A673 (cell line): ENCODE measurements around the gene SNX7. TPM values are rescaled to one million over a fixed set of nuclear protein-coding genes. Genes with fewer than 3 reads are reported as not detected.

Experiments used
- BruUV-seq: library from RNA; stranded (reverse); fragments of 400-500 nt; replicated peaks from 2 replicates; lab custom pipeline; 2021; lab: Mats Ljungman, UMichigan
- CTCF ChIA-PET: fragments of 300-600 bp; sonication (Branson Sonifier 250); formaldehyde crosslinking; loops from one replicate; lab custom pipeline; 2022; ENCODE audit warnings: antibody characterized with exemption; lab: Charles Lee
- POLR2A ChIA-PET: fragments of 300-600 bp; sonication (Branson Sonifier 250); formaldehyde crosslinking; loops from one replicate; lab custom pipeline; 2022; ENCODE audit warnings: antibody characterized with exemption; ENCODE audit not compliant: low non-redundant PET; lab: Charles Lee
- DNase-seq: peaks from one replicate; pipeline ENCODE4 v3.0.0-alpha.2; 2015; ENCODE audit warnings: low spot score
- H3K27ac ChIP-seq: fragments of 200-600 bp; sonication (generic); 2 replicates; pipeline ENCODE4 v1.5.1; 2016; ENCODE audit warnings: mixed run types, low read depth, mild to moderate bottlenecking, mixed read lengths, antibody characterized with exemption, low read length; ENCODE audit not compliant: poor library complexity, severe bottlenecking
- H3K27me3 ChIP-seq: fragments of 200-600 bp; sonication (generic); replicated peaks from 2 replicates; pipeline ENCODE4 v1.6.1; 2017; ENCODE audit warnings: mixed run types, low read depth, mild to moderate bottlenecking, mixed read lengths, antibody characterized with exemption, low read length; ENCODE audit not compliant: insufficient read depth, poor library complexity
- H3K36me3 ChIP-seq: fragments of 200-600 bp; sonication (generic); 2 replicates; pipeline ENCODE4 v1.6.1; 2016; ENCODE audit warnings: mixed run types, mild to moderate bottlenecking, mixed read lengths, antibody characterized with exemption, low read length; ENCODE audit not compliant: insufficient read depth, poor library complexity, severe bottlenecking
- H3K4me1 ChIP-seq: fragments of 200-600 bp; sonication (generic); 2 replicates; pipeline ENCODE4 v1.6.1; 2017; ENCODE audit warnings: mixed run types, mild to moderate bottlenecking, mixed read lengths, antibody characterized with exemption, low read length; ENCODE audit not compliant: insufficient read depth, poor library complexity, severe bottlenecking
- H3K4me3 ChIP-seq: fragments of 200-600 bp; sonication (generic); 2 replicates; pipeline ENCODE4 v1.5.1; 2016; ENCODE audit warnings: low read depth, mixed run types, mild to moderate bottlenecking, mixed read lengths, low read length; ENCODE audit not compliant: poor library complexity, severe bottlenecking
- H3K9me3 ChIP-seq: fragments of 200-600 bp; sonication (generic); 2 replicates; pipeline ENCODE4 v1.6.1; 2016; ENCODE audit warnings: mixed run types, low read depth, mild to moderate bottlenecking, mixed read lengths, antibody characterized with exemption, low read length; ENCODE audit not compliant: poor library complexity, severe bottlenecking
- CTCF ChIP-seq: fragments of 300-800, 200-600 bp; sonication (generic); conservative IDR thresholded peaks from 2 replicates; pipeline ENCODE4 v1.5.1; 2017; ENCODE audit warnings: low read depth, mild to moderate bottlenecking, antibody characterized with exemption, low read length, moderate library complexity, mixed read lengths
- EZH2 ChIP-seq: fragments of 200-600 bp; sonication (generic); IDR thresholded peaks from 2 replicates; pipeline ENCODE4 v1.6.1; 2017; ENCODE audit warnings: borderline replicate concordance, low read depth, mild to moderate bottlenecking, mixed read lengths, antibody characterized with exemption, low read length; ENCODE audit not compliant: poor library complexity, severe bottlenecking
- intact Hi-C: fragments of 100-400 bp; cut with micrococcal nuclease; formaldehyde crosslinking; loops from one replicate; pipeline ENCODE4 v1.10.0; 2022; ENCODE audit not compliant: unreplicated experiment
- total RNA-seq: library from RNA; stranded (reverse); gene quantifications from 2 replicates; pipeline ENCODE4 v1.2.3, GENCODE V29; 2021

SNX7 gene
- total RNA-seq, 1 experiment from 2014 or later: 4.4 TPM

GRCh38 chr1:98674075-98674781, 12.7 kb downstream of the SNX7 start:
- H3K27me3 ChIP-seq: no peaks in the 10 kb centered on the region
- no TSS peak for BruUV-seq

GRCh38 chr1:98675282-98675681, 13.8 kb downstream of the SNX7 start:
- ChIA-PET CTCF (no interaction called here), POLR2A (no interaction called here)
- Histone ChIP-seq H3K27me3 (no peaks in the 10 kb centered on the region), H3K9me3 (no peaks in the 10 kb centered on the region), H3K4me3 (no peak overlapping the region), H3K27ac (no peak overlapping the region), H3K4me1 (no peaks in the 10 kb centered on the region), H3K36me3 (no peaks in the 10 kb centered on the region)
- intact Hi-C loops: no loop called here
- TF ChIP-seq EZH2: no peak
- TF ChIP-seq CTCF: no peak
- no peak for DNase-seq
- no TSS peak for BruUV-seq

More at GRCh38 chr1:98674075-98674781, 12.7 kb downstream of the SNX7 start:
- TF ChIP-seq CTCF: no peak
- no peak for TF ChIP-seq EZH2
- DNase-seq: no peak
- Histone ChIP-seq H3K9me3 (no peaks in the 10 kb centered on the region), H3K27ac (no peak overlapping the region), H3K4me3 (no peak overlapping the region), H3K36me3 (no peaks in the 10 kb centered on the region), H3K4me1 (no peaks in the 10 kb centered on the region)
- CTCF ChIA-PET: no interaction called here
- POLR2A ChIA-PET: no interaction called here
- intact Hi-C loops: no loop called here

GRCh38 chr1:98677288-98677687, 15.8 kb downstream of the SNX7 start:
- intact Hi-C loops: no loop called here
- BruUV-seq: no TSS peak
- no peak for TF ChIP-seq CTCF
- no peak for TF ChIP-seq EZH2
- Histone ChIP-seq H3K36me3 (no peaks in the 10 kb centered on the region), H3K4me3 (no peak overlapping the region), H3K27me3 (no peaks in the 10 kb centered on the region), H3K4me1 (no peaks in the 10 kb centered on the region), H3K9me3 (no peaks in the 10 kb centered on the region), H3K27ac (no peak overlapping the region)
- no peak for DNase-seq
- CTCF ChIA-PET: no interaction called here
- POLR2A ChIA-PET: no interaction called here
